Small intestine (tissue), 7 donors: ENCODE measurements around the gene GALM. TPM values are rescaled to one million over a fixed set of nuclear protein-coding genes. Genes with fewer than 3 reads are reported as not detected.

Experiments used
- DNase-seq, 2 donors: peaks; one replicate each; pipeline versions ENCODE4 v3.0.0 to v3.0.0-alpha.2; 2013
- FAIRE-seq: peaks from 2 replicates; lab custom pipeline; 2012; peaks lifted over from hg19 to GRCh38; lab: Jason Lieb, UNC
- H3K27ac ChIP-seq, 3 donors: one replicate each; pipeline ENCODE4 v1.5.1; 2013; ENCODE audit warnings: low read length in 2 of 3, mild to moderate bottlenecking in 2 of 3, control low read depth in 1 of 3, inconsistent platforms in 1 of 3, low read depth in 1 of 3, moderate library complexity in 1 of 3
- H3K27me3 ChIP-seq, 3 donors: one replicate each; pipeline ENCODE4 v1.6.1; 2013; ENCODE audit warnings: low read length in 3 of 3, inconsistent platforms in 1 of 3; ENCODE audit not compliant: control insufficient read depth in 3 of 3, insufficient read depth in 3 of 3
- H3K36me3 ChIP-seq, 3 donors: one replicate each; pipeline ENCODE4 v1.6.1; 2013; ENCODE audit warnings: low read length in 3 of 3, inconsistent platforms in 1 of 3, low read depth in 1 of 3, mild to moderate bottlenecking in 1 of 3, moderate library complexity in 1 of 3; ENCODE audit not compliant: control insufficient read depth in 3 of 3, insufficient read depth in 2 of 3
- H3K4me1 ChIP-seq, 3 donors: one replicate each; pipeline ENCODE4 v1.6.1; 2013; ENCODE audit warnings: low read length in 2 of 3, inconsistent platforms in 1 of 3, low read depth in 1 of 3, mild to moderate bottlenecking in 1 of 3, moderate library complexity in 1 of 3; ENCODE audit not compliant: control insufficient read depth in 3 of 3, insufficient read depth in 2 of 3
- H3K4me3 ChIP-seq, 3 donors: one replicate each; pipeline ENCODE4 v1.5.1; 2013; ENCODE audit warnings: low read length in 3 of 3, control low read depth in 1 of 3, inconsistent platforms in 1 of 3, low read depth in 1 of 3, mild to moderate bottlenecking in 1 of 3, moderate library complexity in 1 of 3
- H3K9me3 ChIP-seq, 2 donors: one replicate each; pipeline ENCODE4 v1.6.1; 2013; ENCODE audit warnings: low read depth in 1 of 2, low read length in 1 of 2; ENCODE audit not compliant: control insufficient read depth in 2 of 2, insufficient read depth in 1 of 2
- WGBS, 3 donors: extraction: QIAGEN DNeasy Blood & Tissue Kit; methylation state at CpG; one replicate each; pipeline ENCODE4 v1.1.7; 2013; 5-methylcytosine and 5-hydroxymethylcytosine counted together
- polyA plus RNA-seq, 4 donors: library from polyadenylated mRNA; stranded (reverse) in 3 of 4; unstranded in 1 of 4; fragments of 200-250 nt in 3 of 4; fragments of 120-200 nt in 1 of 4; gene quantifications; one replicate each; pipeline versions ENCODE4 v1.2.1 to v1.2.3, GENCODE V29; 2013
- donor health status: healthy with polysubstance abuse.
- donor health status: control.
- donor health status: control.
- donor health status: Bipolar disorder and iron deficiency.
- donor health status: healthy.

GALM gene
- polyA plus RNA-seq, 4 donors, result 48.6 to 148 (median 82.9) TPM

- FAIRE-seq (no peak), DNase-seq (no peak)
- H3K4me1 ChIP-seq, result peaks cover 5 to 11% (median 10%) of the 10 kb centered on the region in 3 donors
- no peak overlapping the region for H3K27ac ChIP-seq
- no peaks in the 10 kb centered on the region for H3K9me3 ChIP-seq
- H3K4me3 ChIP-seq, result no peak overlapping the region
- H3K36me3 ChIP-seq, result peaks cover 23 to 33% (median 33%) of the 10 kb centered on the region in 3 donors
- H3K27me3 ChIP-seq, result no peaks in the 10 kb centered on the region
- 78 to 85% (median 80%) methylated on average over 9 of the region's 9 CpGs for WGBS, 3 donors
These were observed 79.4 kb downstream of the GALM start for GRCh38 chr2:38745267-38745666.

GRCh38 chr2:38747007-38747424, 81.1 kb downstream of the GALM start:
- Histone ChIP-seq H3K4me3 (peak overlapping the region in 1 of 3 donors; percentile 26), H3K36me3 (peaks cover 23 to 33% (median 28%) of the 10 kb centered on the region in 3 donors), H3K27ac (no peak overlapping the region), H3K27me3 (no peaks in the 10 kb centered on the region), H3K4me1 (peaks cover 8 to 15% (median 13%) of the 10 kb centered on the region in 3 donors), H3K9me3 (no peaks in the 10 kb centered on the region)
- DNase-seq, result no peak
- FAIRE-seq, result no peak
- 24 to 63% (median 33%) methylated on average over 4 of the region's 4 CpGs for WGBS, 3 donors

- Histone ChIP-seq H3K9me3 (no peaks in the 10 kb centered on the region), H3K27me3 (no peaks in the 10 kb centered on the region), H3K27ac (peak overlapping the region in 2 of 3 donors; percentile 38 to 41), H3K4me1 (peaks cover 8 to 17% (median 14%) of the 10 kb centered on the region in 3 donors), H3K4me3 (peak overlapping the region in 1 of 3 donors; percentile 100), H3K36me3 (peaks cover 23 to 33% (median 23%) of the 10 kb centered on the region in 3 donors)
- 9 to 53% (median 19%) methylated on average over 5 of the region's 5 CpGs for WGBS, 3 donors
- DNase-seq (no peak), FAIRE-seq (no peak)
These were observed 81.9 kb downstream of the GALM start for GRCh38 chr2:38747819-38748218.

- WGBS, 3 donors, result 31 to 69% (median 41%) methylated on average over 9 of the region's 9 CpGs
- H3K27ac ChIP-seq, result peak overlapping the region in 2 of 3 donors; percentile 30 to 38
These were observed 82.5 kb downstream of the GALM start for GRCh38 chr2:38748391-38748790.

GRCh38 chr2:38748943-38749804, 83.3 kb downstream of the GALM start:
- Histone ChIP-seq H3K27ac (peak overlapping the region in 1 of 3 donors; percentile 2), H3K36me3 (peaks cover 23 to 27% (median 23%) of the 10 kb centered on the region in 3 donors), H3K4me3 (peak overlapping the region; percentile 82 to 100 (median 95)), H3K27me3 (no peaks in the 10 kb centered on the region), H3K4me1 (peaks cover 5 to 17% (median 14%) of the 10 kb centered on the region in 3 donors), H3K9me3 (no peaks in the 10 kb centered on the region)
- WGBS, 3 donors, result 10 to 40% (median 14%) methylated on average over 26 of the region's 26 CpGs
- FAIRE-seq (no peak), DNase-seq (no peak)

More at GRCh38 chr2:38748391-38748790, 82.5 kb downstream of the GALM start:
- FAIRE-seq (no peak), DNase-seq (no peak)
- H3K4me1 ChIP-seq, result peaks cover 5 to 17% (median 14%) of the 10 kb centered on the region in 3 donors
- peaks cover 23 to 31% (median 23%) of the 10 kb centered on the region in 3 donors for H3K36me3 ChIP-seq
- H3K4me3 ChIP-seq, result peak overlapping the region in 2 of 3 donors; percentile 0 to 100
- H3K9me3 ChIP-seq, result no peaks in the 10 kb centered on the region
- H3K27me3 ChIP-seq, result no peaks in the 10 kb centered on the region

GRCh38 chr2:38750011-38750890, 84.3 kb downstream of the GALM start:
- 0% methylated on average over 59 of the region's 59 CpGs for WGBS, 3 donors
- H3K36me3 ChIP-seq, result peaks cover 20 to 23% (median 20%) of the 10 kb centered on the region in 3 donors
- FAIRE-seq (no peak), DNase-seq (peak in 1 of 2 donors; percentile 64)
- H3K4me1 ChIP-seq, result peaks cover 5 to 17% (median 14%) of the 10 kb centered on the region in 3 donors
- H3K27ac ChIP-seq, result peak overlapping the region; percentile 92 to 99 (median 97)
- H3K9me3 ChIP-seq, result no peaks in the 10 kb centered on the region
- peak overlapping the region; percentile 82 to 100 (median 95) for H3K4me3 ChIP-seq
- no peaks in the 10 kb centered on the region for H3K27me3 ChIP-seq

- WGBS, 3 donors, result 0% methylated on average over 63 to 68 of the region's 68 CpGs
- Histone ChIP-seq H3K4me1 (peaks cover 5 to 17% (median 14%) of the 10 kb centered on the region in 3 donors), H3K4me3 (peak within 1 kb of the TSS; percentile 82 to 100 (median 95)), H3K27ac (peak within 1 kb of the TSS; percentile 92 to 99 (median 97)), H3K9me3 (no peaks in the 10 kb centered on the region), H3K27me3 (no peaks in the 10 kb centered on the region), H3K36me3 (peaks cover 17 to 18% (median 17%) of the 10 kb centered on the region in 3 donors)
- peak; percentile 98 to 100 for DNase-seq
- no peak for FAIRE-seq
These were observed 85.1 kb downstream of the GALM start, which contains the start of gene SRSF7 for GRCh38 chr2:38750891-38751595. TSS of gene SRSF7 (minus strand) at chr2:38751361. CDS start at chr2:38751256, 105 bp downstream.
